GM19025 (cell line): ENCODE measurements around the gene DNAAF3.
"Not testable (repeated sequence)": the region's sequence is repeated elsewhere in the genome, so short reads cannot be mapped to it uniquely, and the experiment has no call there.

ENCODE experiments used
- ATAC-seq: cut with Tn5 transposase; IDR thresholded peaks from one replicate; pipeline ENCODE4 v1.9.1; 2021; ENCODE audit warnings: mild to moderate bottlenecking, low read depth, moderate library complexity; ENCODE audit not compliant: unreplicated experiment

Gene DNAAF3

GRCh38 chr19:55156202-55157063 is 10.0 kb downstream of the DNAAF3 start:
- no peak for ATAC-seq

- ATAC-seq = not testable (repeated sequence)
These were observed 10.6 kb downstream of the DNAAF3 start for GRCh38 chr19:55155784-55156183.

GRCh38 chr19:55153652-55154264 is 12.7 kb downstream of the DNAAF3 start:
- ATAC-seq = no peak

- no peak for ATAC-seq
These were observed 14.4 kb downstream of the DNAAF3 start for GRCh38 chr19:55152017-55152416.

DNA sequence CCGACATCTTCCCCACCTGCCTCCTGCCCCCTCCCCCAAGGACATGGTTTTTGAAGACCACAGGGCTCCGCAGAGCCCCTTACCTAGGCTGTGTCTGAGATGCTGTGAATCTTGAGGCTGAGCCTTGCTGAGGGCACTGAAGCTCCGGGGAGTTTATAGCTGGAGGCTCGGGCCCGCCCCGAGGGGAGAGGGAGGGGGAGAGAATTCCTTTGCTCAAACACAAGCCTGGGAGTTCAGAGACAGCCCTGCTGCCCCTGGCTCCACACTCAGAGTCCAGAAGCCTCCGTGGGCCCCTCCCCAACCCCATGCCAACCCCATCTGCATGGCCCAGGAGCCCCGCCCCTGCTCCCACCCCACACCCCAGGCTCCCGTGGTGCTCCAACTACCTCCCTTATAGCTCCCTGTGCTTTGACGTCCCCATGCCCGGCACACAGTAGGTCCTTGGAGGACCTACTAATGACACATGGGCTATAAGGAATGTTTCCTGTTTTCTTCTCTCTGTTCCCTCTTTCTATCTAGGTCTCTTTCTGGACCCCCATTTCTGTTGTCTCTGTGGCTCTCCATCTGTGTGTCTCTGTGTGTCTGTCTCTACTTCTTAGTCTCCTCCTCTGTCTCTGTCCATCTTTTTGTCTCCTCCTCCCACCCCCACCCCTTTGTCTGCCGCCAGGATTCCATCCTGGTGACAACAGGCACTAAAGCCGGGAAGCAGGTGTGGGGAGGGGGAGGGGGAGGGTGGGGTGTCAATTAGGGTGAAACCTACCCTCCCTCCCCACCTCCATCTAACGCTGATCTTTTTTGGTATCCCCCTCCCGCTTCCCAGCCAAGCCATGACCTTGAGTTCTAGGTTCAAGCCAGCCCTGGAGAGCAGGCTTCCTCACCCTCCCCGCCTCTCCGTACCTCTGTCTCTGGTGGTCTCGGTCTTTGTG is 17.1 kb downstream of the DNAAF3 start, which contains the start of gene TNNT1:
Gene TNNT1 (minus strand): TSS at position 129 of the 926 bp plus-strand sequence. CDS start 2,049 bp downstream, outside the sequence.
- ATAC-seq = no peak

GRCh38 chr19:55147545-55148251 is 18.7 kb downstream of the DNAAF3 start:
- ATAC-seq = no peak

GRCh38 chr19:55146705-55147273 is 19.6 kb downstream of the DNAAF3 start:
- no peak for ATAC-seq

DNA sequence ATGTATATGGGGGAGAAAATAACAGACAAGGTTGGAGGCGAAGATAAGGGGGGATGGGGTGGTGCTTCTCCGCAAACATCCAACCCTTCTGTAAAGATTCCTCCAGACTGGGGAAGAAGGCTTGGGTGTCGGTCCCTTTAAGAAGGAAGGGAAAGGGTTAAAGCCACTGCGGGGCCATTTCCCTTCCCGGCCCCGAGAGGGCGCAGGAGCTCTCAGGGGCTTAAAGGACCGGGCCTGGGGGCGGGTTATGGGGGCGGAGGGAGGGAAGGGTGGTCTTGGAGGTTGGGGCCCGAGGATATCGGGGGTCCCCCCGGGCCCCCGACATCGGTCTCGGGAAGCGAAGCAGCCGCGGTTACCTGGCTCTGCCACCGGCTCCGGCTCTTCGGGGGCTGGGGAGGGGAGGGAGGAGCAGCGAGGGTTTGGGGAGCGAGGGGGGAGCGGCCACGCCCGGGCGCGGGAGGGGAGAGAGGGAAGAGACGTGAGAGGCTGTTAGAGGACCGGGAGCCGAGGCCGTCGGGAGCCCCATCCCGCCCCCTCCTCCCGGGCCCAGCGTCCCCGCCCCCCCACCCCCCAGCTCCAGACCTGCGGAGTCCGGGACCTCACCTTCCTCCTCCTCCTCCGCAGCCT is 20.2 kb downstream of the DNAAF3 start:
- ATAC-seq = no peak

- no peak for ATAC-seq
These were observed 21.2 kb downstream of the DNAAF3 start for GRCh38 chr19:55145232-55145631.

DNA sequence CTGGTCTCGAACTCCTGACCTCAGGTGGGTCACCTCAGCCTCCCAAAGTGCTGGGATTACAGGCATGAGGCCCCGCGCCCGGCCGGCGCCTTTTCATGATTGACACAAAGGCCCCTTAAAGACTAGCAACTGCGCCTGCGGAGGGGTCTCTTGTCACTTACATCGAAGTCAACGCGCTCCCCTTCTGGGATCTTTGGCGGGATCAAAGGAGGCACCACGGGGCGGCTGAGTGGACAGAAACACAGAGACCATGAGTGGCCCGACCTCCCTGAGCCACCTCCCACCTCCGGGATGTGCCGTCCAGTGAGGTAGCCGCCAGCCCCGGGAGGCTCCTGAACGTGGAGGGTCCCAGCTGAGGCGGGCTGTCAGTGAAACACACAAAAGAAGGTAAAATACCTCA is 24.7 kb downstream of the DNAAF3 start:
- ATAC-seq = no peak

GRCh38 chr19:55137915-55138314 is 28.5 kb downstream of the DNAAF3 start:
- no peak for ATAC-seq

DNA sequence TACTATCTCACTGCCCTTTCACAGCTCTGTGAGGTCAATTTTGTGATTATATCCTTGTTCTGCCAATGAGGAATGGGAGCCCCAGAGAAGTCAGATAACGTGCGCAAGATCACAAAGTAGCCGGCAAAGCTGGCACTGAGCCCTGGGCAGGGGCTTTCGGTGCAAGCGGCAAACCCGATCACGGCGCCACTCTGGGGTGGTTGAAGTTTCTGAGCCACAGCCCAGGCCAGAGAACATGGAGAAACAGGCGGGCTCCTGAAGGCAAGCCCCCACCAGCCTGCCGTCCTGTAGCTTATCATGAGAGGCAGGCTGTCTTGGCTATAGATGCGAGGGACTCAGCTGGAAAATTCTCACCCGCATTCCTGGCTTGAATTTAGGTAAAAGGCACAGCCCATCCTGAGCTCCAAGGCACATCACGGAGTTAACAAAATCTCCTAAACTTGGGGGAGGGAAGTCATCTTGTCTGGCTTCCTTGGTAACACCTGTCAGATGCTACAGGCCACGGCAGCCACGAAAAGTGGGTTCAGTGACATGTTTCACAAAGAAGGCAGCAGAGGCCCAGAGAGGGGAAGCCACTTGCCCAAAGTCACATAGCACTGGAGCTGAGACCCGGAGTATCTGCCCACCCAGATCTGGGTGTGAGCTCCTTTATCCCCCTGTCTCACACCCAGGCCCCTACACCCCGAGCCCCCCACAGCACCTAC is 29.9 kb downstream of the DNAAF3 start:
- ATAC-seq = no peak

DNA sequence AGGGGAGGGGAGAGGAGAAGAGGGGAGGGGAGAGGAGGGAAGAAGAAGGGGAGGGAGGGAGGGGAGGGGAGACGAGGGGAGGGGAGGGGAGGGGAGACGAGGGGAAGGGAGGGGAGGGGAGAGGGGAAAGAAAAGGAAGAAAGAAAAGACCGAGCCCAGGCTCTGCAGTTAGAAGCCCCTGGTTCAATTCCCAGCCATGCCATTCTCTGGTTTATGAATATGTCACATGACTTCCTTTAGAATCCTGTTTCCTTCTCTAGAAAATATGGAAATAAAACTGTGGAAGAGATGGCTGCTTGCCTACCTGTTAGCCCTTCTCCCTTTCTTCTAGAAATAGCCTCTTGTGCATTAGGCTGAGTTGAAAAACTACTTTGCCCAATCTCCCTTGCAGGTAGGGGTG is 31.7 kb downstream of the DNAAF3 start:
- ATAC-seq = no peak

- ATAC-seq = no peak
These were observed 32.6 kb downstream of the DNAAF3 start for GRCh38 chr19:55133639-55134444.

DNA sequence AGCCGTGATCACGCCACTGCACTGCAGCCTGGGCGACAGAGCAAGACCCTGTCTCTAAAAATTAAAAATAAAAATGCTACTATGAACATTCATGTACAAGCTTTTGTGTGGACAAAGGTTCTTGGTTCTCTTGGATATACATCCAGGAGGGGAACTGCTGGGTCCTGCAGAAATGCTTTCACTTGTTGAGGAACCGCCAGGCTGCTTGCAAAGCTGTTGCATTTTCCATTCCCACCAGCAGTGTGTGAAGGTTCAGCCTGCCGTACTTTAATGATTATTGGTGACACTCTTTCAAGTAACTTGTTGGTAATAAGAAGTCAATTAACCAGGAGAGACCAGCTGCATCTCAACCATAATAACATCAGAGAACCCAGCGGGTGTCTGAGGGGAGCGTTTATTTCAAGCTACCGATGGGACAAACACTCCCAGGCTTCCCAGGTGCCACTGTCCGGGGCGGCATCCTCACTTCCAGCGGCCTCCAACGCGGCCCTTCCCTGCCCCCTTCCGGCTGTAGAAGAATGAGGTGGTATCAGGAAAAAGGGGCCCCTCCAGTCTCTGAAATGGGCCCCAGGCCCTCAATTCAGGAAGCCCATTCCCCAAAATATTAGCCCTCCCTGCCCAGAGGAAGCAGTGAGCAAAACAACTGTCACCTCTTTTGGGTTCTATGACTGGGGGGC is 33.8 kb downstream of the DNAAF3 start:
- ATAC-seq = no peak

- ATAC-seq = no peak
These were observed 35.0 kb downstream of the DNAAF3 start for GRCh38 chr19:55131421-55131820.

- no peak for ATAC-seq
These were observed 47.4 kb downstream of the DNAAF3 start for GRCh38 chr19:55119053-55119452.
